Activated CD4-positive, CD25-positive, alpha-beta regulatory T cell treated with anti-CD3 and anti-CD28 coated beads, Interleukin-2, amount 50 U/mL, for 72 hours (primary cell): ENCODE results near the gene ORC2.
"Not testable (repeated sequence)": the region's sequence is repeated elsewhere in the genome, so short reads cannot be mapped to it uniquely, and the experiment has no call there.

ENCODE experiments used
- DNase-seq: peaks from one replicate; pipeline ENCODE4 v3.0.0; 2021

The ORC2 gene

GRCh38 chr2:200930947-200931626 lies 32.4 kb downstream of the ORC2 start:
- DNase-seq = no peak

GRCh38 chr2:200929334-200930249 lies 33.9 kb downstream of the ORC2 start:
- no peak for DNase-seq

- DNase-seq = no peak
Measured at GRCh38 chr2:200922439-200922838, 41.0 kb downstream of the ORC2 start.

- no peak for DNase-seq
Measured at GRCh38 chr2:200913654-200914053, 49.8 kb downstream of the ORC2 start.

GRCh38 chr2:200909958-200910357 lies 53.5 kb downstream of the ORC2 start:
- no peak for DNase-seq

GRCh38 chr2:200905618-200906296 lies 57.7 kb downstream of the ORC2 start:
- DNase-seq = no peak

GRCh38 chr2:200901459-200902072 lies 61.9 kb downstream of the ORC2 start:
- DNase-seq = peak; percentile 48

- no peak for DNase-seq
Measured at GRCh38 chr2:200899482-200899881, 64.0 kb downstream of the ORC2 start.

- peak; percentile 95 for DNase-seq
Measured at GRCh38 chr2:200888704-200889625, 74.5 kb downstream of the ORC2 start, which contains the start of the genes NIF3L1 and PPIL3. Gene NIF3L1, plus strand, starts transcription at chr2:200889371. Its CDS starts 2,573 bp downstream, at chr2:200891944. Gene PPIL3, minus strand, starts transcription at chr2:200889077. Its CDS starts 1,462 bp downstream, at chr2:200887615.

GRCh38 chr2:200881715-200882249 lies 81.7 kb downstream of the ORC2 start:
- not testable (repeated sequence) for DNase-seq

GRCh38 chr2:200878289-200878880 lies 85.1 kb downstream of the ORC2 start:
- no peak for DNase-seq

- DNase-seq = no peak
Measured at GRCh38 chr2:200877443-200877842, 86.0 kb downstream of the ORC2 start.

GRCh38 chr2:200873560-200873959 lies 89.9 kb downstream of the ORC2 start:
- no peak for DNase-seq

- no peak for DNase-seq
Measured at GRCh38 chr2:200871151-200871550, 92.3 kb downstream of the ORC2 start.

GRCh38 chr2:200869014-200869413 lies 94.4 kb downstream of the ORC2 start:
- no peak for DNase-seq

- peak; percentile 92 for DNase-seq
Measured at GRCh38 chr2:200864176-200865034, 99.1 kb downstream of the ORC2 start, which contains the start of gene CLK1. Gene CLK1, minus strand, starts transcription at chr2:200864658. Its CDS starts 2,796 bp downstream, at chr2:200861862.

GRCh38 chr2:200863782-200864175 lies 99.7 kb downstream of the ORC2 start:
- DNase-seq = no peak

GRCh38 chr2:200862532-200863000 lies 100.9 kb downstream of the ORC2 start:
- peak; percentile 46 for DNase-seq

- no peak for DNase-seq
Measured at GRCh38 chr2:200861617-200862155, 101.8 kb downstream of the ORC2 start.
